Middle frontal gyrus (tissue), 1 donor: Measurements from ENCODE around the gene SF3A2.
"Not testable (repeated sequence)": the region's sequence is repeated elsewhere in the genome, so short reads cannot be mapped to it uniquely, and the experiment has no call there.

Source experiments
- DNase-seq: peaks from one replicate; pipeline ENCODE4 v3.0.0-alpha.2; 2015; ENCODE audit warnings: low spot score; ENCODE audit errors: extremely low spot score

The SF3A2 gene

DNA sequence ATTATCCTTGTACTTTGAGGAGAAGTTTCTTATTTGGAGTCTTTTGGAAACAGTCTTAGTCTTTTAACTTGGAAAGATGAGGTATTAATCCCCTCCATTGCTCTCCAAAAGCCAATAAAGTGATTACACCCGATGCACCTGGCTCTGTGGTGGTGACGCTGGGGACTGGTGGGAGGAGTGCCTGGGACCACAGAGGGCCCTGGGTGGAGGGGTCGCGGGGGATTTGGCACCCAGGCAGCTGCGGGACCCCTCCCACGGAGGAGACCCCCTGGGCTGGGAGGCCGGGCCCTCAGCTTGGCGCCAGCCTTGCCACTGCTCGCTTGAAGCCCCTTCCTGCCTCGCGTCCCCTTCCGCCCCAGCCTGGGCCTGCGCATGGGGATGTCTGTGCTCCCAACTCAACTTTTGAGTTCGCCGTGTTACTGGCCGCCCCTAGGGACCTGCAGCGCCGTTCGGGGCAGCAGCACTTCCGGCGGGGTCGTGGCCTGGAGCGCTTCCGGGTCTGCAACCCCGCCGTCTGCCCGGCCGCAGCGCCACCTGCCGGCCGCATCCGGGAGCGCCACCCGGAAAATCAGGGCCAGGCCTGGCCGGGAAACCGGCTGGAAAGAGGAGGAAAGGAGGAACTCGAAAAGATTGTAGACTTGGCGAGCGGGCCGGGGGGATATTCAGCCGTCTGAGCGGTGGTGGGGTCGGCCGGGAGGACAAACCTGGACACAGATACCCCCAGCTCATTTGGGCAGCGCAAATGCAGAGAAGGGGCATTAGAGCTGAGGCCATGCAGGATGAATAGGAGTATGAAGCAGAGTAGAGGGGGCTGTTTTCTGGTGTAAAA, 36.9 kb downstream of the SF3A2 start:
- no peak for DNase-seq

DNA sequence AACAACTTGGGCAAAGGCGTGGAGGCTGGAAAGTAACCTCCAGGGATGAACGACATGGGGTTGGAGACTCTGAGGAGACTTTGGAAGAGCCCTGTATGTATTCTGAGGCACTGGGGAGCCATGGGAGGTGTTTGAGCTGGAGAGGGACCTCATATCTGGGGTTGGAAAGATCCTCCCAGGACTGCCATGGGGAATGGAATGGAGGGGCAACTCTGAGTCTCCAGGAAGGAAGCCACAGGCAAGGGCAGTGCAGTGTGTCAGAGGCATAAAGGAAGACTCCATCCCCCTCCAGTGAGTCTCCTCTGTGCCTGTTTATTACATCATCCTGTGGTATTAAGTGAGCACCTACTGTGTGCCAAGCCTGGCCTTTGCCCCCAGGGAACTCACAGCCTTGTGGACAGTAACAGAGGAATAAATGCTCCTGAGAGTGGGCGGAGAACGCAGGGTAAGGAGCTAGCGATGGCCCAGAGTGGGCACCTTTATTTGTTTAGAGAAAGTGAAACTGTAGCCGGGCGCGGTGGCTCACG, 37.6 kb downstream of the SF3A2 start:
- no peak for DNase-seq

DNA sequence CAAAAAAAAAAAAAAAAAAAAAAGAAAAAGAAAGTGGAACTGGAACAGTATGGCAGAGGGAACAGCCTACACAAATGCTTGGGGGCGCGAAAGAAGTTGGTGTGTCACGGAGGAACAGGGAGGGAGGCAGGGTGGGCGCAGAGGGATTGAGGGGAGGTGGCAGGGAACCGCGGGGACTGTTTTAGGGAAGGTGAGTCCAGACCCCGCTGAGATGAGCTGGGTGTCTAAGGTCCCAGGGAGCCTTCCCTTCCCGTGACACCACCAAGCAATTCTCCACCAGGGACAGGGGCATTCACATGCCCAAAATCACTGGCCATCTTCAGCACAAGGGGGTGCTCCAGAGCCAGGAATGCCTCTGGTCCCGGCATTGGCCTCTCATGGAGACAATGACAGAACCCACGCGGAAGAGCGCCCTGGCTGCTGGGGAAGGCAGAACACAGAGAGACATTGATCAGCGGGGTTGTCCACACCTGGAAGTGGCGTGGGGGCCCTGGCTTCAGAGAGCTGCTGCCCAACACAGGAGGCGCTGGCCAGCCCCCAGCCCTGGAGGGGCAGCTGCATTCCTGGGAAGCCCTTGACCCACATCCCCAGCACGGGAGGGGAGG, 38.4 kb downstream of the SF3A2 start:
- DNase-seq = peak; percentile 78

DNA sequence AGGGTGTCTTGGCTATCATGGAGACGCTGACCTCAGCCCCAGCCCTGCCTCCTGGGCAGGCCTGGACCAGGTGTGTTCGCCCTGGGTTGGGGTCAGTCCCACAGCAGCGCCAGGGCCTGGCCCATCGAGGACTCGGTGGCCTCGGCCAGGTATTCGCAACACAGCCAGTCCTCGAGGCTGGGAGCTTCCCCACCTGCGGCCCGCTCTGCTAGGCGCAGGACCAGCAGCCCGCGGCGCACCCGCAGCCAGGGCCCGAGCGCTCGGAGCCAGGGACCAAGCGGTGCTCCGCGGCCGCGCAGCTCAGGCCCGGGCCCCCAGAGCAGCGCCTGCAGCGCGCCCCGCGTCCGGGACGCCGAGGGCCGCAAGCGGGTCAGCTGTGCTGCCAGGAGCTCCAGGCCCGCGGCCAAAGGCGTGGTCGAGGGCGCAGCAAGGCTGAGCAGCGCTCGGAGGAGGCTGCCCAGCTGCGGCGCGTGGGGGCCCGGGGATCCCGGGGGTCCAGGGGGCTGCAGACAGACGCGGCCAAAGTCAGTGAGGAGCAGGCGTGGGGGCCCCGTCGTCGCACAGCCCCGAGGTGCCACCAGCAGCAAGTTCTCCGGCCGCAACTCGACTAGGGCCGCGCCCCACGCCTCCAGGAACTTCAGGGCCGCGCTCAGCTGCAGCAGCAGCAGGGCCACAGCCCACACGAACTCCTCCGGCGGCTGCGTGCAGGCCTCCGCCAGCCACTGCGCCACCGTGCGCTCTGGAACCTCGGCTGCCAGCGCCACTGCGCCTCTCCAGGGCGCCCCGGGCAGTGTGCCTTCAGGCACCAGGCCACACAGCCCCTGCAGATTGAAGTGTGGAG, 39.2 kb downstream of the SF3A2 start:
- DNase-seq = no peak

DNA sequence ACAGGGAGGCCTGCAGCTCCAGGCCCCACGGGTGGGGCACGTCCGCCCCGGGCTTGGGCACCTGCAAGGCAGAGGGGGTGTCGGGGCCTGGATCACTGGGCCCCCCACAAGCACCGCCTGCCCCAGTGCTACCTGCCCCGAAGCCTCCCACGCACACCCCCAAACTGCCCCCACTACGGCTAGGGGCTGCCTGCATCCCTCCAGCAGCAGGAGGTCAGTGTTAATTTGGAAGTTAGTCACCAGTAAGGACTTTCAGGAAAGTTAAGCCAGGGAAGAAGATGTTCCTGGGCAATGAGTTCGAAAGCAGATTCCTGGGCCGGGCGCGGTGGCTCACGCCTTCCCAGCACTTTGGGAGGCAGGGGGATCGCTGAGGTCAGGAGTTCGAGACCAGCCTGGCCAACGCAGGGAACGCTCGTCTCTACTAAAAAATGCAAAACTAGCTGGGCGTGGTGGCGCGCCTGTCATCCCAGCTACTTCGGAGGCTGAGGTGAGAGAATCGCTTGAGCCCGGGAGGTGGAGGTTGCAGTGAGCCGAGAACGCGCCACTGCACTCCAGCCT, 39.9 kb downstream of the SF3A2 start:
- no peak for DNase-seq

DNA sequence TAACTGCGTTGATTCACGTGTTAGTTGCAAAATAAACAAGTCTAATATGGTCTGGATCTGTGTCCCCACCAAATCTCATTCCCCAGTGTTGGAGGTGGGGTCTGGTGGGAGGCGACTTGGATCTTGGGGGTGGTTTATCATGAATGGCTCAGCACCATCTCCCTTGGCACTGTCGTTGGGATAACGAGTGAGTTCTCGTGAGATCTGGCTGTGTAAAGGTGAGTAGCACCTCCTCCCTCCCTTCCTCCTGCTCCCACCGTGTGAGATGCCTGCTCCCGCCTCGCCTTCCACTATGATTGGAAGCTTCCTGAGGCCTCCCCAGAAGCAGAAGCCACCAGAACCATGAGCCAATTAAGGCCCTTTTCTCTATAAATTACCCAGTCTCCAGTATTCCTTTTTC, 40.5 kb downstream of the SF3A2 start:
- no peak for DNase-seq

DNA sequence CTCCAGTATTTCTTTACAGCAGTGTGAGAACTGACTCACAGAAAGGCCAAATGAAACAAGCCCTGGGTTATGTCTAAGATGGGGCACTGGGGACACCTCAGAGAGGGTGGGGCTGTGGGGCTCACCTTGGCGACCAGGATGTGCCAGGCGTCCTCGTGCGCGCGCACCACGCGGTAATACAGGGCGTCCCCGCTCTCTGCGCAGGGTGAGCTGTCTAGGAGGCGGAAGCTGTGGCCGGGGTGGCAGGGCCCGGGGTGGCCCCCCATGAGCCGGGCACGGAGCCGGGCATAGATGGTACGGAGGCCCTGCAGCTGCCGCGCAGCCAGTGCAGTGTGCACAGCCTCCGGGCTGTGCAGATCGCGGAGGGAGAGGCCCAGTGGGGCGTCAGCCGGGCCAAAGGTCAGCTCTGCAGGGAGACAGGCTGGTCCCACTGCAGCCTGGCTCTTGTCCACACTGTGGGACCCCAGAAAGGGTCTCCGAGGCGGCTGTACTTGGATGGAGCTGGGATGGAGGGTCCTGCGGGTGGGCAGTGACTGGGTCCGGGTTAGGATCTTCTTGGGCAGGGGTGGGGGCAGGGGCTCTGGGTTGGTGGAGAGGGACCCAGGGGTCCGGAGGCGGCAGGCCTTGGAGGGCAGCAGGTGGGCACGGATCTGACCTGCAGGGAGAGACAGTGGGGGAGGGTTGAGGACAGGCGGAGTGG, 42.0 kb downstream of the SF3A2 start:
- no peak for DNase-seq

DNA sequence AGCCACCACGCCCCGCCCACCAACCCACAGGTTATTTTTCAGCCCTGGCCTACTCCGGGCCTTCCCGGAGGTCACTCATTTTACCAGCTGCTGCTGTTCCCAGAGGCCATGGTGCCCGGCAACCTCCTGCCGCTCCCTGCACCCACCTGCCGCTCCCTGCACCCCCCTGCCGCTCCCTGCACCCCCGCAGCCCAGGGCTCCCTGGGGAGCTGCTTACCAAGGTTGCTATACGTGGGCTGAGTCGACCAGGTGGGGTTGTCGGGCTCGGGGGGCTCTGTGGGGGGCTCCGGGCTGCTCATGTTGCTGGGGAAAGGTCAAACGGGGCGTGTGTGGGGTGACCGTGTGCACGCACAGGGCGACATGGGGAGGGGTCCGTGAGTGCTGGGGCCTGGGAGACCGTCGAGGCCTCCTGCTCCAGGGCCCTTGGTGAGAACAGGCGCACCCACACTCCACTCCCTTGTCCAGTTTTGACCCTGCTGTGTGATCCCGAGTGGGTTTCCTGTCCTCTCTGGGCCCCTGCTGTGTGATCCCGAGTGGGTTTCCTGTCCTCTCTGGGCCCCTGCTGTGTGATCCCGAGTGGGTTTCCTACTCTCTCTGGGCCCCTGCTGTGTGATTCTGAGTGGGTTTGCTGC, 44.1 kb downstream of the SF3A2 start:
- no peak for DNase-seq

DNA sequence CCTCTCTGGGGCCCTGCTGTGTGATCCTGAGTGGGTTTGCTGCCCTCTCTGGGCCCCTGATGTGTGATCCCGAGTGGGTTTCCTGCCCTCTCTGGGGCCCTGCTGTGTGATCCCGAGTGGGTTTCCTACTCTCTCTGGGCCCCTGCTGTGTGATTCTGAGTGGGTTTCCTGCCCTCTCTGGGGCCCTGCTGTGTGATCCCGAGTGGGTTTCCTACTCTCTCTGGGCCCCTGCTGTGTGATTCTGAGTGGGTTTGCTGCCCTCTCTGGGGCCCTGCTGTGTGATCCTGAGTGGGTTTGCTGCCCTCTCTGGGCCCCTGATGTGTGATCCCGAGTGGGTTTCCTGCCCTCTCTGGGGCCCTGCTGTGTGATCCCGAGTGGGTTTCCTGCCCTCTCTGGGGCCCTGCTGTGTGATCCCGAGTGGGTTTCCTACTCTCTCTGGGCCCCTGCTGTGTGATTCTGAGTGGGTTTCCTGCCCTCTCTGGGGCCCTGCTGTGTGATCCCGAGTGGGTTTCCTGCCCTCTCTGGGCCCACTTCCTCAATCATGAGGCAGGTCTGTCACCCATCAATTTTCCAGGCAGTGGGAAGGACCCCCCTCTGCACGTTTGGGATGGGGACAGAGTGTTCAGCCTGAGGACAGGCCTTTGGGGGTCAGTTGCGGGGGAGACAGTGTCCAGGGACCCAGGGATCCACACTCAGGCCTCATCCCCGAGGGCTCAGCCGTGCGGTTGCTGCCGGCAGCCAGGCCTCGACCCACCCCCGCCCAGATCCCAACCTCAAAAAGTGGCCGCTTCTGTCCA, 44.8 kb downstream of the SF3A2 start:
- not testable (repeated sequence) for DNase-seq

DNA sequence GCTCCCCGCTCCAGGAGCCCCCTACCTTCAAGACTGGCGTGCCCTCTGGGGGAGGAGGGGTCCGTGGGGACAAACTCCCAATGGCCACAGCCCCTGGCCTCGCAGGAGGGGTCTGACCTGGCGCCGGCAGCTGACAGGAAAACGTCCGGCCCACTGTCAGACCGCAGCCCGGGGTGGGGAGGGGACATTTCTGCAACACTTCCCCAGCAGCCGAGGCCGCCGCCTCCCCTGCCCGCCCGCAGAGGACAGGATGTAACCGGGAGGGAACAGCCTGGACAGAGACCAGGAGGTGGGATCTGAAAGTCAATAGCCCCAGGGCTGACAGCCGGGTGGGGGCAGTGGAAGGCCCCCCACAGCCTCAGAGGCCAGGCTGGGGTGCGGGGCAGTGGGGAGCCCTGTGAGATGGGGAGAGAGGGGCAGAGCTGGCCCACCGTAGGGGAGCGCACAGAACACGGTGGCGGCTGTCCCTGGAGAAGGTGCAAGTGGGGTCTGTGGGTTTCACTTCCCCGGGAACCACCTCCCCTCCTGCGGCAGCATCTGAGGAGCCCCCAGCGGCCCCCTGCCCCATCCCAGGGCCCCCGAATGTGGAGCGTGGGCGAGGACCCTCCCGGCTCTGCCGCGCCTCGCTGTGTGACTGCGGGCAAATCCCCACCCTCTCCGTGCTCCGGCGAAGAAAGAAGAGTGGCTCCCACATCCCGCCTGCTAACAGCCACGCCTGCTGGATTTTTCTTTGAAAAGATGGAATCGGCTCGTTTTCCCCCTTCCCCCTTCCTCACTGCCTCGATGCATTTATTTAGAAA, 45.6 kb downstream of the SF3A2 start, which contains the start of gene PEAK3:
Gene PEAK3 (minus strand): TSS at position 114 of the 800 bp plus-strand sequence. CDS start 1,244 bp downstream, outside the sequence.
- DNase-seq = no peak

DNA sequence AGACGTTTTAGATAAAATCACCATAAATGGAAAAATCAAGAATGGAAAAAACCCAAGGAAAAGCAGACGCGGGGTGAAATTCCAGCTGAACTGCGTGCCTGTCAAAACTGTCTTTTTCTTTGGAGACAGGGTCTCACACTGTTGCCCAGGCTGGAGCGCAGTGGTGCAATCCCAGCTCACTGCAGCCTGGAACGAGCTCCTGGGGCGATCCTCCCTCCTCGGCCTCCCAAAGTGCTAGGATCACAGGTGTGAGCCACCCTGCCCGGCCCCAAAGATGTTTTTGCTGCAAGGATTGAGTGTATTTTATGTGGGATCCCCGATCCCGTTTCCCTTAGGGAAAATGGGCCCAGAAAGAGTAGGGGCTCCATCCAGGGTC, 46.2 kb downstream of the SF3A2 start:
- DNase-seq = no peak

DNA sequence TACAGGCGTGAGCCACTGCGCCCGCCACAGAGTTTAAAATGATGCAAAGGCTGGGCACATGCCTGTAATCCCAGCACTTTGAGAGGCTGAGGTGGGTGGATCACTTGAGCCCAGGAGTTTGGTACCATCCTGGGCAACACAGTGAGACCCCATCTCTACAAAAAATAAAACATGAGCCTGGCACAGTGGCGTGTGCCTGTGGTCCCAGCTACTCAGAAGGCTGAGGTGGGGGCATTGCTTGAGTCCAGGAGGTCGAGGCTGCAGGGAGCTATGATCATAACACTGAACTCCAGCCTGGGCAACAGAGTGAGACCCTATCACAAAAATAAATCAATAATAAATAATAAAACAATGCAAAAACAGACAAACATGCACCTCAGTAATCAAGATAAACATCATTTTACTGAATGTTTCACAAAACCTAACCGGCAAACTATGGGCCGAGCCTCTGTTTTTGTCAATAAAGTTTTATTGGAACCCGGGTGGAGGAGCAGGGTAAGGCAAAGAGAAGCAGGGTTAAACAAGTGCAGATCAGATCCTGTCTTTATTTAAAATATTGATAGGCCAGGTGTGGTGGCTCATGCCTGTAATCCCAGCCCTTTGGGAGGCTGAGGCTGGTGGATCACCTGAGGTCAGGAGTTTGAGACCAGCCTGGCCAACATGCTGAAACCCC, 47.3 kb downstream of the SF3A2 start:
- no peak for DNase-seq

DNA sequence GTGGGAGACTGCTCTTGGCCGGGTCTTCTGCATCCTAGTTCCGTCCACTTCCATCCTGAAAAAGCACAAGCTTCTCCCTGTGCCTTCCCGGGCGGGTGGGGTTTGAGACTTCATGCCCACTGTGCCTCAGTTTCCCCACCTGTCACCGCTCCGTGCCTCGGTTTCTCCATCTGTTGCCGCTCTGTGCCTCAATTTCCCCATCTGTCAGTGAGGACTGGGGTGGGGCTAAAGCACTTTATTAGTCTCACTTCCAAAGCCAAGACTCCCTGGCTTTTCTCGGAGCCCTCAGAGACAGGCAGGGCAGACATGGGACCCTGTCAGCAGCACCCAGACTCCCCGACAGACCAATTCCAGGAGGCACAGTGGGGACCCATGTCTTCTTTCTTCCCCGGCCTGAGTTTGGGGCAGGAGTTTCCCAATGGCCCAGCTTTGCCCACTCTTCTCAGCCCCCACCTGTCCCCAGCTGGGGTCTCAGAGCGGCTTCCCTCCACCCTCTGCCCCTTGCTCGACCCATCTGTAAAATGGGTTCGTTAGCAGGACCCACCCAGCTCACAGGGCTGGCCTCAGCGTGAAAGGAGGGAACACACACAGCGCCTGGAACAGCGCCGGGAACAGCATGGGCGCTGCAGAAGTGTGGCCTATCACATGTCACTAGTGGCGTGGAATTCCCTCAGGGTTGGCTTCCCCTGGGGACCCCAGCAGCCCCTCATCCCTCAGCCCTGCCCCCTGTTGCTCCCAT, 49.9 kb downstream of the SF3A2 start:
- DNase-seq = no peak

DNA sequence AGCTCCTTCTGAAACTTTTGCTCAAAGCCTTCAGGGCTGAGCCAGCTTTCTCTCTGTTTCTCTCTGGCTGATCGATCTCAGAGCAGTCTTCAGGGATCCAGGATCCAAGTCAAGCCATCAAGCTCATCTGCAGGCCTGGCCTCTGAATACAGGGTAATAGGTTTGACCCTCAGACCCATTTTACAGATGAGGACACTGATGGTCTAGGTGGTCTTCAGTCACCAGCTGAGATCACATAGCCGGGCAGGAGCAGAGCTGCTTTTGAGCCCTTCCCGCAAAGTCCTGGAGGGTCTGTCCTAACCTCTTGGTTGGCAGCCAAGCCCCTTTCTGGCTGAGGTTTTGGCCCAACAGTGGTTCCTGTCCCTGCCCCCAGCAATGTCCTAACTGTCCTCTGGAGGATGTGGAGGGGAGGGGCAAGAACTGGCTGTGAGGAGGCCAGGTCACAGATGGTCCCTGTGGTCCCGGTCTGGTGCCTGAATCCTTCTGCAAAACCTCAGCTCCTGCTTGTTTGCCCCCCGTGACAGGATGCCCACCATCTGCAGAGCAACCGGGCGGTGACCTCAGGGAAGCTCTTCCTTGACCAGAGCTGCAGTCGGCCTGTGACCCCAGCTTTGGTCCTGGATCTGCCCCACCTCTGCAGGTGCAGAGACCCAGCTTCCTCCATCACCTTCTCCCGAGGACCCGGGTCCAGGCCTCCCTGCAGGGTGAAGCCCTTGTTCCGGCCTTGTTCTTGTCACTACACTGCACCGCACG, 51.1 kb downstream of the SF3A2 start:
- DNase-seq = no peak

DNA sequence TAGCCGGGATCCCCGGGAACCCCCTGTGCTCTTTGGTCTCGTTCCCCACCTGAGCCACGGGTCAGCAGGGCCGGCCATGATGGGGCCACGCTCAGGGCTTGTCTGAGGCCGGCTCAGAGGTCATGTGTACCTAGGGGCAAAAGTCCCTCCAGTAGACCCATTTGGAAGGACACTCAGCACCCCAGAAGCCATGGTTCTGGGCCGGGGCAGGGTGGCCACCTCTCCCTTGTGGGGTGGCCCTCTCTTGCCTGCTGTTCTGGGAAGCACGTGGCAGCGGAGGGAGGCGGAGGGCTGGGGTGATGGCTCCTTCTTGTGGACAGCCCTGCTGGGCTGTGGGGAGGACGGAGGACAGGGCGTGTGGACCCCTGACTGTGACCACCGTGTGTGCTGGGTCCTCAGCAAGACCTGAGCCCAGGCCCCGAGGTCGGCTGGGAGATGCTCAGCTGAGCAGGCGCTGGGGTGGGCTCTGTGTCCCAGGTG, 51.8 kb downstream of the SF3A2 start:
- DNase-seq = no peak

DNA sequence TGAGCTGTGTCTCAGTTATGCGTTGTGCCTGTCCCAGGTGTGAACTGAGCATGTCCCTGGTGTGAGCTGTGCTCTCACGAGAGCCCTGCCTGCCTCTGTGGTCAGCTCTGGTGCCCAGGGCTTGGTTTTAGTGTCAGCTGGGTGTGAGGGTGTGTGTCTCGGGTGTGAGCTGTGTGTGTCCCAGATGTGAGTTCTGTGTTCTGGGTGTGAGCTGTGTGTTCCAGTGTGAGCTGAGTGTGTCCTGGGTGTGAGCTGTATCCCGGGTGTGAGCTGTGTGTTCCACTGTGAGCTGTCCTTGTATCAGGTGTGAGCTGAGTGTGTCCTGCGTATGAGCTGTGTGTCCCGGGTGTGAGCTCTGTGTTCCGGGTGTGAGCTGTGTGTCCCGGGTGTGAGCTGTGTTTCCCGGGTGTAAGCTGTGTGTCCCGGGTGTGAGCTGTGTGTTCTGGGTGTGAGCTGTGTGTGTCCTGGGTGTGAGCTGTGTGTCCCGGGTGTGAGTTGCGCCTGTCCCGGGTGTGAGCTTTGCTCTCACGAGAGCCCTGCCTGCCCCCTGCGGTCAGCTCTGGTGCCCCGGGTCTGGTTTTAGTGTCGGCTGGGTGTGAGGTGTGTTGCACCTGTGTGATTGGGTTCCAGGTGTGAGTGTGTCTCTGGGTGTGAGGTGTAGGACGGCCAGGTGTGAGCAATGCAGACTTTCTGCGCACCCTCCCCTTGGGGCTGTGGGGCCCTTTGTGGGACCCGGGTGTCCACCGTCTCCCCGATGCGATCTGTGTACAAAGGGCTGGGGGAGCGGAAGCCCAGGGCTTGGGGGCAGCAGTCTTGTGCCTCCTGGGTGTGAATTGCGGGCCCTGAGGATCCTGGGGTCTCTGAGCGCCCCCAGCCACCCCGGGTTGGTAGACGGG, 52.4 kb downstream of the SF3A2 start:
- no peak for DNase-seq
